ENCODE data around the gene TAF1. TPM values are rescaled to one million over a fixed set of nuclear protein-coding genes. Genes with fewer than 3 reads are reported as not detected.

TAF1 gene
- total and polyA plus RNA-seq, 2 donors (not counting 3 experiments of a cell fraction or from before 2014, with no cell fraction given): 8.2 to 41.0 TPM

- intact Hi-C loops (cut with micrococcal nuclease) (no loop called here), dilution Hi-C loops (cut with MboI; ENCODE audit: extremely low pct_ligation_motif_present, low sequenced_read_pairs) (no loop called here)
- POLR2A ChIA-PET: no interaction called here
- H4K20me1 ChIP-seq (replicated peaks; ENCODE audit: control insufficient read depth, extremely low read depth, insufficient read depth, low read length): no peaks in the 10 kb centered on the region
- no TSS peak for BruUV-seq (replicated peaks)
- no peak for DNase-seq (ENCODE audit: low read depth, low spot score)
- TF ChIP-seq EZH2 (IDR thresholded peaks at IDR 0.05; ENCODE audit: borderline replicate concordance, low read depth, low read length, severe bottlenecking) (no peak), POLR2AphosphoS5 (IDR thresholded peaks at IDR 0.05; ENCODE audit: insufficient read depth, low read depth, low read length) (no peak), FOS (IDR thresholded peaks at IDR 0.05; ENCODE audit: borderline replicate concordance, insufficient read depth, low read length) (no peak)
- no peaks in the 10 kb centered on the region for H3K9me3 ChIP-seq (replicated peaks; ENCODE audit: control insufficient read depth, insufficient read depth, low read length)
- H3K4me2 ChIP-seq (ENCODE audit: insufficient read depth, low read length): no peak overlapping the region
- no peak overlapping the region for H3K27ac ChIP-seq (ENCODE audit: insufficient read depth, low read depth, low read length)
- H3K9ac ChIP-seq (replicated peaks; ENCODE audit: extremely low read depth, insufficient read depth, low read length): no peak overlapping the region
- H3K9me1 ChIP-seq (replicated peaks; ENCODE audit: control insufficient read depth, extremely low read depth, insufficient read depth, low read length): no peaks in the 10 kb centered on the region
- H2AFZ ChIP-seq (ENCODE audit: low read depth, low read length): no peak overlapping the region
- H3K27me3 ChIP-seq (ENCODE audit: control insufficient read depth in 2 of 2, insufficient read depth in 2 of 2, low read length in 2 of 2): no peaks in the 10 kb centered on the region
- CTCF ChIA-PET: no interaction called here
- peaks cover 4 to 5% of the 10 kb centered on the region in 2 experiments for H3K36me3 ChIP-seq (ENCODE audit: control insufficient read depth in 2 of 2, extremely low read depth in 1 of 2, insufficient read depth in 2 of 2, low read length in 2 of 2)
- no peaks in the 10 kb centered on the region for H3K79me2 ChIP-seq (ENCODE audit: control insufficient read depth, insufficient read depth, low read length)
- FAIRE-seq: no peak
- no peak overlapping the region for H3K4me3 ChIP-seq (replicated peaks in 1 of 3; ENCODE audit: insufficient read depth in 1 of 3, low read depth in 1 of 3, low read length in 3 of 3)
- H3K4me1 ChIP-seq (ENCODE audit: control insufficient read depth, extremely low read depth, insufficient read depth, low read length): no peaks in the 10 kb centered on the region
Observed at GRCh38 chrX:71453056-71453455, 86.9 kb downstream of the TAF1 start.

GRCh38 chrX:71454222-71454621, 88.1 kb downstream of the TAF1 start:
- no TSS peak for BruUV-seq (replicated peaks)
- H3K9me3 ChIP-seq (replicated peaks; ENCODE audit: control insufficient read depth, insufficient read depth, low read length): no peaks in the 10 kb centered on the region
- ChIA-PET POLR2A (no interaction called here), CTCF (no interaction called here)
- H3K79me2 ChIP-seq (ENCODE audit: control insufficient read depth, insufficient read depth, low read length): no peaks in the 10 kb centered on the region
- DNase-seq (ENCODE audit: low read depth, low spot score) (no peak), FAIRE-seq (no peak)
- no peaks in the 10 kb centered on the region for H3K9me1 ChIP-seq (replicated peaks; ENCODE audit: control insufficient read depth, extremely low read depth, insufficient read depth, low read length)
- no peak overlapping the region for H3K4me2 ChIP-seq (ENCODE audit: insufficient read depth, low read length)
- H3K27ac ChIP-seq (ENCODE audit: insufficient read depth, low read depth, low read length): no peak overlapping the region
- no peaks in the 10 kb centered on the region for H3K4me1 ChIP-seq (ENCODE audit: control insufficient read depth, extremely low read depth, insufficient read depth, low read length)
- no peak overlapping the region for H3K9ac ChIP-seq (replicated peaks; ENCODE audit: extremely low read depth, insufficient read depth, low read length)
- H3K36me3 ChIP-seq (ENCODE audit: control insufficient read depth in 2 of 2, extremely low read depth in 1 of 2, insufficient read depth in 2 of 2, low read length in 2 of 2): peaks cover 4 to 9% of the 10 kb centered on the region in 2 experiments
- no peak overlapping the region for H2AFZ ChIP-seq (ENCODE audit: low read depth, low read length)
- no peaks in the 10 kb centered on the region for H3K27me3 ChIP-seq (ENCODE audit: control insufficient read depth in 2 of 2, insufficient read depth in 2 of 2, low read length in 2 of 2)
- no peak overlapping the region for H3K4me3 ChIP-seq (replicated peaks in 1 of 3; ENCODE audit: insufficient read depth in 1 of 3, low read depth in 1 of 3, low read length in 3 of 3)
- intact Hi-C loops (cut with micrococcal nuclease) (no loop called here), dilution Hi-C loops (cut with MboI; ENCODE audit: extremely low pct_ligation_motif_present, low sequenced_read_pairs) (no loop called here)
- TF ChIP-seq FOS (IDR thresholded peaks at IDR 0.05; ENCODE audit: borderline replicate concordance, insufficient read depth, low read length) (no peak), POLR2AphosphoS5 (IDR thresholded peaks at IDR 0.05; ENCODE audit: insufficient read depth, low read depth, low read length) (no peak), EZH2 (IDR thresholded peaks at IDR 0.05; ENCODE audit: borderline replicate concordance, low read depth, low read length, severe bottlenecking) (no peak), POLR2A (IDR thresholded peaks at IDR 0.05; ENCODE audit: low read depth, low read length) (no peak), JUN (IDR thresholded peaks at IDR 0.05; ENCODE audit: borderline replicate concordance, insufficient read depth, insufficient read length, low read depth) (no peak)
- no peaks in the 10 kb centered on the region for H4K20me1 ChIP-seq (replicated peaks; ENCODE audit: control insufficient read depth, extremely low read depth, insufficient read depth, low read length)
